Measurements from ENCODE around the gene MVK.

DNA sequence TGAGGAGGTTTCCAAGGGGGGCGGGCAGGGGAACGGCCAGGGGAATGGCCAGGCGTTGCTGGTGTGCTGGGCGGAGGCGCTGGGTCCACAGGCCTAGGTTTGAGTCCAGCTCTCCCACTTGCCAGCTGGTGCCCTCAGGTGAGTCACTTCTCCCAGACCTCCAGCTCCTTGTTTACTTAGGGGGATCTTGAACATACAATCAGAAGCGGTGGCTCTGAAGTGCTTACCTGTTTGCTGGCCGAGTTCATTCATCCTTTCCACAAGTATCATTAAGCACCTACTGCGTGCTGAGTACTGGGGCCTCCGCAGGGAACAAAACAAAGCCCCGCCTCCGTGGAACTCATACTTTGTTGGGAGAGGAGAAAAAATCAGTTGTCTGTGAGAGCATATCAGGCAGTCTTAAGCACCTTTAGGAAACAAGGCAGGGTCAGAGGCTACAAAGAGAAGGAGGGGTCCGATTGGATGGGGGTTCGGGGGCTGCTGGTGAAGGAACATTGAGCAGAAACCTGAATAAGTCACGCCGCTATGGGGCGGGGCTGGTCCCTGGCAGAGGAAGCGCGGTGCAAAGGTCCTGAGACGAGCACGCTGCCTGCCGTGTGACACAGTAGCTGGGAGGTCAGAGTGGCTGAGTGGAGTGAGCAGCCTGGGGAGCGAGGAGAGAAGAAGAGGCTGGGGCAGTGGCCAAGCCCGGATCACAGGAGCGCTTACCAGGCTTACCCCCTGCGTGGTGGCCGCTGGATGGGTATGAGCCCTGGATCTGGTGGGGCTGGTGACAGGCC is 15.1 kb downstream of the MVK start:
- no peak for TF ChIP-seq POLR2A (IDR thresholded peaks at IDR 0.05)
- TF ChIP-seq, protein P1, sequence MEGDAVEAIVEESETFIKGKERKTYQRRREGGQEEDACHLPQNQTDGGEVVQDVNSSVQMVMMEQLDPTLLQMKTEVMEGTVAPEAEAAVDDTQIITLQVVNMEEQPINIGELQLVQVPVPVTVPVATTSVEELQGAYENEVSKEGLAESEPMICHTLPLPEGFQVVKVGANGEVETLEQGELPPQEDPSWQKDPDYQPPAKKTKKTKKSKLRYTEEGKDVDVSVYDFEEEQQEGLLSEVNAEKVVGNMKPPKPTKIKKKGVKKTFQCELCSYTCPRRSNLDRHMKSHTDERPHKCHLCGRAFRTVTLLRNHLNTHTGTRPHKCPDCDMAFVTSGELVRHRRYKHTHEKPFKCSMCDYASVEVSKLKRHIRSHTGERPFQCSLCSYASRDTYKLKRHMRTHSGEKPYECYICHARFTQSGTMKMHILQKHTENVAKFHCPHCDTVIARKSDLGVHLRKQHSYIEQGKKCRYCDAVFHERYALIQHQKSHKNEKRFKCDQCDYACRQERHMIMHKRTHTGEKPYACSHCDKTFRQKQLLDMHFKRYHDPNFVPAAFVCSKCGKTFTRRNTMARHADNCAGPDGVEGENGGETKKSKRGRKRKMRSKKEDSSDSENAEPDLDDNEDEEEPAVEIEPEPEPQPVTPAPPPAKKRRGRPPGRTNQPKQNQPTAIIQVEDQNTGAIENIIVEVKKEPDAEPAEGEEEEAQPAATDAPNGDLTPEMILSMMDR (IDR thresholded peaks at IDR 0.05 in 4 of 5, conservative IDR thresholded peaks at IDR 0.05 in 1 of 5): no peak

Data from gastrocnemius medialis (tissue), 4 donors.